Suprapubic skin (tissue), 4 donors: ENCODE results near the gene PLXNC1. TPM values are rescaled to one million over a fixed set of nuclear protein-coding genes. Genes with fewer than 3 reads are reported as not detected.

Source experiments
- DNase-seq, 2 donors: peaks; one replicate each; pipeline ENCODE4 v3.0.0-alpha.2; 2019; ENCODE audit warnings: low spot score in 2 of 2
- H3K27ac ChIP-seq: fragments of 200-600 bp; sonication (generic); one replicate; pipeline ENCODE4 v1.5.1; 2019
- H3K27me3 ChIP-seq: fragments of 200-600 bp; sonication (generic); one replicate; pipeline ENCODE4 v1.5.1; 2019
- H3K36me3 ChIP-seq: fragments of 200-600 bp; sonication (generic); one replicate; pipeline ENCODE4 v1.5.1; 2019
- H3K4me1 ChIP-seq: fragments of 200-600 bp; sonication (generic); one replicate; pipeline ENCODE4 v1.5.1; 2019
- H3K4me3 ChIP-seq: fragments of 200-600 bp; sonication (generic); one replicate; pipeline ENCODE4 v1.5.1; 2019; ENCODE audit warnings: mild to moderate bottlenecking
- H3K9me3 ChIP-seq: fragments of 200-600 bp; sonication (generic); one replicate; pipeline ENCODE4 v1.5.1; 2019
- CTCF ChIP-seq, 2 donors: fragments of 200-600 bp in 1 of 2; fragments of 450-650 bp in 1 of 2; sonication (generic) in 1 of 2; IDR thresholded peaks; one replicate each; pipeline ENCODE4 v1.5.1; 2016 to 2019; ENCODE audit warnings: antibody characterized with exemption in 2 of 2, mild to moderate bottlenecking in 1 of 2, moderate library complexity in 1 of 2
- EP300 ChIP-seq: sonication (generic); formaldehyde crosslinking; IDR thresholded peaks from one replicate; pipeline ENCODE4 v1.6.1; 2017; ENCODE audit warnings: antibody characterized with exemption
- POLR2A ChIP-seq, 2 donors: fragments of 450-650 bp; IDR thresholded peaks; one replicate each; pipeline ENCODE4 v1.6.1; 2017; ENCODE audit warnings: antibody characterized with exemption in 2 of 2, mild to moderate bottlenecking in 2 of 2, moderate library complexity in 2 of 2
- POLR2AphosphoS5 ChIP-seq, 3 donors: sonication (generic); formaldehyde crosslinking; IDR thresholded peaks; one replicate each; pipeline ENCODE4 v1.6.1; 2017; ENCODE audit warnings: antibody characterized with exemption in 3 of 3
- WGBS: methylation state at CpG from one replicate; pipeline ENCODE4 v1.1.5; 2018; 5-methylcytosine and 5-hydroxymethylcytosine counted together
- total RNA-seq, 4 donors: library from RNA; depleted of rRNA; stranded (reverse); fragments of >200 nt; gene quantifications; one replicate each; pipeline ENCODE4 v1.1.0, GENCODE V29; 2016

Gene PLXNC1
- total RNA-seq, 4 donors from 2014 or later = 8.1 to 30.9 (median 15.3) TPM

- peak; percentile 90 to 91 for DNase-seq
- Histone ChIP-seq H3K4me3 (peak overlapping the region; percentile 57), H3K9me3 (no peaks in the 10 kb centered on the region), H3K27me3 (peaks cover 11% of the 10 kb centered on the region), H3K27ac (no peak overlapping the region), H3K4me1 (peaks cover 29% of the 10 kb centered on the region), H3K36me3 (no peaks in the 10 kb centered on the region)
- 3% methylated on average over 27 of the region's 50 CpGs for WGBS
- TF ChIP-seq EP300 (no peak), POLR2A (IDR thresholded peaks at IDR 0.05) (no peak), CTCF (IDR thresholded peaks at IDR 0.05) (peak; percentile 73 to 79)
Measured at GRCh38 chr12:94101738-94102660, 46.4 kb upstream of the PLXNC1 start.

- no peaks in the 10 kb centered on the region for H3K9me3 ChIP-seq
- H3K27ac ChIP-seq = no peak overlapping the region
- WGBS = 59% methylated on average over 4 of the region's 4 CpGs
- H3K36me3 ChIP-seq = no peaks in the 10 kb centered on the region
- TF ChIP-seq POLR2A (IDR thresholded peaks at IDR 0.05) = no peak
- no peak for TF ChIP-seq EP300
- H3K4me3 ChIP-seq = no peak overlapping the region
- H3K27me3 ChIP-seq = peaks cover 15% of the 10 kb centered on the region
- no peak for DNase-seq
- peaks cover 29% of the 10 kb centered on the region for H3K4me1 ChIP-seq
Measured at GRCh38 chr12:94103986-94104385, 44.4 kb upstream of the PLXNC1 start.

GRCh38 chr12:94107910-94108309 lies 40.5 kb upstream of the PLXNC1 start:
- 75% methylated on average over 4 of the region's 4 CpGs for WGBS
- Histone ChIP-seq H3K4me3 (no peak overlapping the region), H3K4me1 (no peaks in the 10 kb centered on the region), H3K27me3 (peaks cover 15% of the 10 kb centered on the region), H3K27ac (no peak overlapping the region), H3K9me3 (no peaks in the 10 kb centered on the region), H3K36me3 (no peaks in the 10 kb centered on the region)
- no peak for DNase-seq
- no peak for TF ChIP-seq POLR2AphosphoS5 (IDR thresholded peaks at IDR 0.05)
- TF ChIP-seq EP300 = no peak
- TF ChIP-seq CTCF (IDR thresholded peaks at IDR 0.05) = no peak
- no peak for TF ChIP-seq POLR2A (IDR thresholded peaks at IDR 0.05)

- TF ChIP-seq POLR2AphosphoS5 (IDR thresholded peaks at IDR 0.05) (no peak), POLR2A (IDR thresholded peaks at IDR 0.05) (no peak), EP300 (no peak), CTCF (IDR thresholded peaks at IDR 0.05) (no peak)
- no peak overlapping the region for H3K27ac ChIP-seq
- H3K27me3 ChIP-seq = peaks cover 15% of the 10 kb centered on the region
- no peaks in the 10 kb centered on the region for H3K36me3 ChIP-seq
- no peaks in the 10 kb centered on the region for H3K9me3 ChIP-seq
- 42% methylated on average over 5 of the region's 5 CpGs for WGBS
- no peak overlapping the region for H3K4me3 ChIP-seq
- DNase-seq = no peak
- no peaks in the 10 kb centered on the region for H3K4me1 ChIP-seq
Measured at GRCh38 chr12:94109160-94109559, 39.2 kb upstream of the PLXNC1 start.

GRCh38 chr12:94110258-94110657 lies 38.1 kb upstream of the PLXNC1 start:
- DNase-seq = no peak
- no peaks in the 10 kb centered on the region for H3K4me1 ChIP-seq
- H3K27ac ChIP-seq = no peak overlapping the region
- H3K9me3 ChIP-seq = no peaks in the 10 kb centered on the region
- WGBS = 91% methylated on average over 9 of the region's 9 CpGs
- peaks cover 15% of the 10 kb centered on the region for H3K27me3 ChIP-seq
- TF ChIP-seq EP300 = no peak
- TF ChIP-seq POLR2A (IDR thresholded peaks at IDR 0.05) = no peak
- no peak for TF ChIP-seq POLR2AphosphoS5 (IDR thresholded peaks at IDR 0.05)
- TF ChIP-seq CTCF (IDR thresholded peaks at IDR 0.05) = no peak
- H3K4me3 ChIP-seq = no peak overlapping the region
- H3K36me3 ChIP-seq = no peaks in the 10 kb centered on the region
